Inflammatory macrophage treated with lipopolysaccharide for 4 hours (primary cell): ENCODE data around the gene ANKK1.

Experiments used
- DNase-seq: peaks from one replicate; pipeline ENCODE4 v3.0.0-alpha.2; 2020

Gene ANKK1

GRCh38 chr11:113382121-113382520 is 5.5 kb upstream of the ANKK1 start:
- no peak for DNase-seq

- DNase-seq: no peak
These were observed 3.0 kb upstream of the ANKK1 start for GRCh38 chr11:113384551-113384950.

- DNase-seq: no peak
These were observed 1.8 kb upstream of the ANKK1 start for GRCh38 chr11:113385749-113386148.

GRCh38 chr11:113386866-113387265 is 713 bp upstream of the ANKK1 start:
- DNase-seq: no peak

- no peak for DNase-seq
These were observed 1.7 kb downstream of the ANKK1 start for GRCh38 chr11:113389272-113389671.

GRCh38 chr11:113392236-113392921 is 4.8 kb downstream of the ANKK1 start:
- DNase-seq: no peak

- DNase-seq: no peak
These were observed 6.0 kb downstream of the ANKK1 start for GRCh38 chr11:113393501-113393985.

- DNase-seq: no peak
These were observed 7.3 kb downstream of the ANKK1 start for GRCh38 chr11:113394919-113395318.

- no peak for DNase-seq
These were observed 8.3 kb downstream of the ANKK1 start for GRCh38 chr11:113395782-113396336.

- DNase-seq: no peak
These were observed 9.1 kb downstream of the ANKK1 start for GRCh38 chr11:113396690-113397089.

- DNase-seq: no peak
These were observed 9.6 kb downstream of the ANKK1 start for GRCh38 chr11:113397212-113397611.

GRCh38 chr11:113397821-113398220 is 10.2 kb downstream of the ANKK1 start:
- DNase-seq: no peak

- no peak for DNase-seq
These were observed 11.3 kb downstream of the ANKK1 start for GRCh38 chr11:113398669-113399430.

GRCh38 chr11:113400631-113401230 is 13.2 kb downstream of the ANKK1 start:
- DNase-seq: no peak

- peak; percentile 10 for DNase-seq
These were observed 14.1 kb downstream of the ANKK1 start for GRCh38 chr11:113401718-113402117.

- no peak for DNase-seq
These were observed 17.4 kb downstream of the ANKK1 start for GRCh38 chr11:113404859-113405430.

- DNase-seq: no peak
These were observed 18.3 kb downstream of the ANKK1 start for GRCh38 chr11:113405724-113406478.

- no peak for DNase-seq
These were observed 19.6 kb downstream of the ANKK1 start for GRCh38 chr11:113407163-113407562.

GRCh38 chr11:113408206-113408605 is 20.6 kb downstream of the ANKK1 start:
- DNase-seq: no peak

GRCh38 chr11:113408887-113409286 is 21.3 kb downstream of the ANKK1 start:
- no peak for DNase-seq

- no peak for DNase-seq
These were observed 21.9 kb downstream of the ANKK1 start for GRCh38 chr11:113409526-113409925.

GRCh38 chr11:113410414-113411135 is 23.0 kb downstream of the ANKK1 start:
- no peak for DNase-seq
